Measurements from ENCODE around the gene NT5C2. TPM values are rescaled to one million over a fixed set of nuclear protein-coding genes. Genes with fewer than 3 reads are reported as not detected.

The NT5C2 gene
- total and polyA plus RNA-seq, 2 of the 8 experiments (the other 6 are each of a cell fraction or from before 2014, with no cell fraction given), result 35.2 to 106 TPM

DNA sequence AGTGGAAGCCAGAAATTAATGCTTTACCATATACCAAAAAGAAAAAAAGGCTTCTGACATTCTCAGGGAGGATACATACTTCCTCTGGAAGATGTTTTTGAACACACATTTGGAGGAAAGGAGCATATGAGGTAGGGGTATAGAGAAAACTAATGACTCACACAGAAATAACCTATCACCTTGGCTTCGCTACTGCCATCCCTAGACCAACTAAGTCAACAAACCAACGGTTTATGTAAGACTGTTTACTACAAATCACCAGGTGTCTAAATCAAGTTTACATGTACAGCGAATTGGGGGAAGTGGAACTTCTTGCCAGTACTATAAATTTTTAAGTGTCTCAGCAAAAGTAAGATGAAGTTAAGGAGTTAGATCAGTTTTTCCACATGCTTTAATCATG, 96.9 kb downstream of the NT5C2 start:
- no peaks in the 10 kb centered on the region for H3K27me3 ChIP-seq (replicated peaks in 1 of 4; ENCODE audit: control insufficient read depth in 3 of 4, extremely low read depth in 1 of 4, insufficient read depth in 3 of 4, low read length in 3 of 4)
- H3K4me2 ChIP-seq (ENCODE audit: insufficient read depth in 1 of 2, low read depth in 2 of 2, low read length in 2 of 2), result no peak overlapping the region
- H3K23ac ChIP-seq (ENCODE audit: insufficient read length), result no peak overlapping the region
- H2AK5ac ChIP-seq (ENCODE audit: low read depth, low read length), result no peak overlapping the region
- no peaks in the 10 kb centered on the region for H3K9me3 ChIP-seq (ENCODE audit: insufficient read depth in 2 of 2, low read depth in 1 of 2, low read length in 1 of 2)
- no peak overlapping the region for H3K4ac ChIP-seq (replicated peaks; ENCODE audit: insufficient read length, low read depth, low read length)
- no peak overlapping the region for H2BK15ac ChIP-seq (ENCODE audit: low read length)
- no peak overlapping the region for H2AFZ ChIP-seq (ENCODE audit: low read length)
- H4K91ac ChIP-seq (replicated peaks; ENCODE audit: insufficient read length, low read length), result no peak overlapping the region
- no peak for FAIRE-seq
- H3K56ac ChIP-seq (replicated peaks; ENCODE audit: insufficient read length, low read depth, low read length), result no peak overlapping the region
- no peak overlapping the region for H2BK5ac ChIP-seq (ENCODE audit: low read depth, low read length)
- POLR2A ChIA-PET (ENCODE audit: partially characterized antibody), result no interaction called here
- WGBS, 2 experiments (ENCODE audit: extremely low coverage in 1 of 2, insufficient coverage in 1 of 2, insufficient read length in 1 of 2, insufficient replicate concordance in 2 of 2, low coverage in 1 of 2, low lambda C conversion rate in 2 of 2, missing lambda C conversion rate in 1 of 2), result 91% methylated on average over 3 of the region's 3 CpGs; no CpG with 5 or more reads in 1 of the 2 experiments
- H3K27ac ChIP-seq (ENCODE audit: low read depth, low read length), result no peak overlapping the region
- H3K4me3 ChIP-seq (ENCODE audit: extremely low read depth in 1 of 4, insufficient read depth in 2 of 4, low read depth in 3 of 4, low read length in 4 of 4), result no peak overlapping the region
- H3K79me1 ChIP-seq (ENCODE audit: low read depth, low read length), result no peaks in the 10 kb centered on the region
- H3K9ac ChIP-seq (replicated peaks in 1 of 4; ENCODE audit: extremely low read depth in 1 of 4, low read depth in 3 of 4, low read length in 3 of 4), result no peak overlapping the region
- H3K14ac ChIP-seq (ENCODE audit: insufficient read length), result no peak overlapping the region
- H3K18ac ChIP-seq (ENCODE audit: extremely low read depth, low read length), result no peak overlapping the region
- no peaks in the 10 kb centered on the region for H3K79me2 ChIP-seq (ENCODE audit: control insufficient read depth in 1 of 2, insufficient read depth in 2 of 2, low read length in 2 of 2)
- no peak overlapping the region for H4K5ac ChIP-seq (ENCODE audit: insufficient read length, low read depth, low read length)
- H3K4me1 ChIP-seq (replicated peaks in 1 of 4; ENCODE audit: control insufficient read depth in 3 of 4, insufficient read depth in 4 of 4, low read length in 3 of 4), result no peaks in the 10 kb centered on the region
- peaks cover 10 to 66% (median 27%) of the 10 kb centered on the region in 4 experiments; a peak in 7 of 8 replicates for H3K36me3 ChIP-seq (ENCODE audit: control insufficient read depth in 2 of 4, insufficient read depth in 4 of 4, low read length in 3 of 4)
- H2BK120ac ChIP-seq (replicated peaks; ENCODE audit: low read depth, low read length), result no peak overlapping the region
- TF ChIP-seq, protein P1, sequence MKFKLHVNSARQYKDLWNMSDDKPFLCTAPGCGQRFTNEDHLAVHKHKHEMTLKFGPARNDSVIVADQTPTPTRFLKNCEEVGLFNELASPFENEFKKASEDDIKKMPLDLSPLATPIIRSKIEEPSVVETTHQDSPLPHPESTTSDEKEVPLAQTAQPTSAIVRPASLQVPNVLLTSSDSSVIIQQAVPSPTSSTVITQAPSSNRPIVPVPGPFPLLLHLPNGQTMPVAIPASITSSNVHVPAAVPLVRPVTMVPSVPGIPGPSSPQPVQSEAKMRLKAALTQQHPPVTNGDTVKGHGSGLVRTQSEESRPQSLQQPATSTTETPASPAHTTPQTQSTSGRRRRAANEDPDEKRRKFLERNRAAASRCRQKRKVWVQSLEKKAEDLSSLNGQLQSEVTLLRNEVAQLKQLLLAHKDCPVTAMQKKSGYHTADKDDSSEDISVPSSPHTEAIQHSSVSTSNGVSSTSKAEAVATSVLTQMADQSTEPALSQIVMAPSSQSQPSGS (IDR thresholded peaks at IDR 0.05; ENCODE audit: low read length), result no peak
- no peak for TF ChIP-seq ASH2L (IDR thresholded peaks at IDR 0.05; ENCODE audit: low read length)
- TF ChIP-seq POLR2A (IDR thresholded peaks at IDR 0.05; ENCODE audit: control extremely low read depth in 1 of 2, low read depth in 2 of 2, low read length in 2 of 2), result no peak
- no peak for TF ChIP-seq SUZ12 (IDR thresholded peaks at IDR 0.05; ENCODE audit: low read length)
- TF ChIP-seq NANOG (IDR thresholded peaks at IDR 0.05; ENCODE audit: insufficient read depth, low read depth, low read length, poor library complexity, severe bottlenecking), result no peak
- TF ChIP-seq RAD21 (IDR thresholded peaks at IDR 0.05 in 1 of 2, conservative IDR thresholded peaks at IDR 0.05 in 1 of 2; ENCODE audit: low read depth in 2 of 2, low read length in 2 of 2), result no peak
- no peak for TF ChIP-seq KDM4A (IDR thresholded peaks at IDR 0.05; ENCODE audit: low read depth, low read length, severe bottlenecking)
- no peak for TF ChIP-seq CTBP2 (IDR thresholded peaks at IDR 0.05; ENCODE audit: borderline replicate concordance, insufficient read depth, insufficient read length, low read length)
- TF ChIP-seq BCL11A (IDR thresholded peaks at IDR 0.05; ENCODE audit: low read depth in 2 of 2, low read length in 2 of 2), result no peak
- H3K23me2 ChIP-seq (ENCODE audit: low read depth, low read length), result no peaks in the 10 kb centered on the region
- peaks cover 0 to 1% of the 10 kb centered on the region in 2 experiments for H4K20me1 ChIP-seq (replicated peaks in 1 of 2; ENCODE audit: control insufficient read depth in 1 of 2, insufficient read depth in 2 of 2, low read length in 2 of 2)
- H4K8ac ChIP-seq (ENCODE audit: extremely low read depth, insufficient read depth, low read length), result no peak overlapping the region
- CTCF ChIA-PET (ENCODE audit: partially characterized antibody), result interaction anchor here (0.6 to 2.1 kb wide), 3 partner anchors 11 to 266 kb away, joined by 3 to 11 read pairs (median 4); no protein-coding TSS in a partner anchor
- H2BK12ac ChIP-seq (ENCODE audit: low read depth, low read length), result no peak overlapping the region
- no peak for DNase-seq (ENCODE audit: low read depth in 1 of 2, low spot score in 2 of 2)
- H2BK20ac ChIP-seq (ENCODE audit: low read length), result no peak overlapping the region
